RPMI8226 (cell line): Measurements from ENCODE around the gene LCMT1.
"Not testable (repeated sequence)": the region's sequence is repeated elsewhere in the genome, so short reads cannot be mapped to it uniquely, and the experiment has no call there.

Experiments used
- DNase-seq: peaks from one replicate; pipeline ENCODE4 v3.0.0-alpha.2; 2015

The LCMT1 gene

DNA sequence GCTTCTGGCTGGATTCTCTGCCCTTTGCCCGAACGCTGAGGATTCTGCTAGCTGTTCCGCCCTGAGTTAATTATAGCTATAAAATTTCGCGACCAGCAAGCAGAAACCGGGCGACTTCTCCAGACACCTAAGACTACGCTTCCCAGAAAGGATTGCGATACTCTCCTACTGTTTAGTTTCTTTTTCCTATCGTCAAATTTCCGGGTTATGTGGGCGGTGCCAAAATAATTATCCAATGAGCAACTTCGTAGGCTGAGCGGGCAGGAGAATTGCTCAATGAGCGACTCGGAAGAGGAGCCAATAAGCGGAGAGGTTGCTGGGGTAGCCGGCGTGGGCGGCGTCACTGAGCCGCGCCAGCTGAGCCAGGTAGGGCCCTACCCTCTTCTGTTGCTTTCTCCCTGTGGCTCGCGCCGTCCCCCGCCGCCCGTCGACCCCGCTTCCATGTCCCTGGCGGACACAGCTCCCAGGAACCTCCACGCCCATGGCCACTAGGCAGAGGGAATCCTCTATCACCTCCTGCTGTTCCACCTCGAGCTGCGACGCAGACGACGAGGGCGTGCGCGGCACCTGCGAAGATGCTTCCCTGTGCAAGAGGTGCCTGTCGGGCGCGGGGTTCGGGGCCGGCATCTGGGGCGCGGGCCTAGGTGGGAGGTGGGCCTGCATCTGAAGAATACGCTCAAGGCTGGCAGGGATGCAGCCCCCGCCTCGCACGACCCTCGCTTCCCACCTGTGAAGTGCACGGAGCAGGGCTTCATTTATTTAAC lies at the start of gene LCMT1:
TSS of gene LCMT1 (plus strand) at position 340 of the 764 bp plus-strand sequence. CDS start at position 482, 142 bp downstream.
- peak; percentile 99 for DNase-seq

DNA sequence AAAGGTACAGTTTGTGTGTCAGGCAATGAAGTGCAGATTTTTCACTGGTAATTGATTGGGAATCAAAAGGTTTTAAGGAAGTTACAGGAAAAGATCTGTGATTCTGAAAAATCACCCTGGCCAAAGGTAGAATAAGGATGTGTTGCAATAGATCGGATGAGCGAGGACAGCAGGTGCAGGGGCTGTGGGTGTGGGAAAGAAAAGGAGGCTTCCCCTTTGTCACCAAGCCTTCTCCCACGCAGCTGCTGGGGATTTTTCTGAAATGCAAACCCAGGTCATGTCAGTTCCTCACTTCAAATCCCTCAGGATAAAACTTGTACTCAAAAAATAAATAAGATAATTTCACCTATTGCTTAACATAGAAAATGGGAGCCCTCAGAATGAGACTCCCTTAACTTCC lies 48.4 kb upstream of the LCMT1 start:
- DNase-seq: no peak

DNA sequence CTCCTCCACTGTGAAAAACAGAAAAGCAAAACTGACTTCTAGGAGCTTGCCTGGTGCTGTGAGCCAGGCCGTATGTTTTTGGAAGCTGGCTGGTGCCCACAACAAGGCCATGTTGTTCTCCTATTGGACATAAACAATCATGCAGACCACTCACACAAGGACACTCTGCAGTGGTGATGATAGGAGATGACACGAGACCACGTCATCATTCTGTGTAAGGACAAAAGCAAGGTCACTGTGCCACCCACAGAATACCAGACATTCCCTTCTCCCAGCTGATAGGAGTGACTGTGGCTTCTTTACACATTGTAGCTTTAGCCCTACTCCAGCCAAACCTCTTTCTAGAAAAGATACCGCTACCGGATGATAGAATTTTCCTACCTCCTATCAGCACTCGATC lies 47.7 kb upstream of the LCMT1 start:
- no peak for DNase-seq

DNA sequence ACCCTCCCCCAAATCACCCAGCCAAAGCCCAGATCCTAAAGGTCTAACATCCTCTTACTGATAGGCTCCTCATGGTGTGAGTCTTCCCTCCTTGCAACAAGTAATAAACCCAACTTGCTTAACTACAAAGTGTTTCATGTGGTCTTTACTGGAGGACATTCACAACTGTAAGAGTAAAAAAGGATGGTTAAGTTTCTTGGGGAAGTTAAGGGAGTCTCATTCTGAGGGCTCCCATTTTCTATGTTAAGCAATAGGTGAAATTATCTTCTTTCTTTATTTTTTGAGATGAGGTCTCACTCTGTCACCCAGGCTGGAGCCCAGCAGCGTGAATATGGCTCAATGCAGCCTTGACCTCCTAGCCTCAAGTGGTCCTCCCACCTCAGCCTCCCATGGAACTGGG lies 47.3 kb upstream of the LCMT1 start:
- not testable (repeated sequence) for DNase-seq

DNA sequence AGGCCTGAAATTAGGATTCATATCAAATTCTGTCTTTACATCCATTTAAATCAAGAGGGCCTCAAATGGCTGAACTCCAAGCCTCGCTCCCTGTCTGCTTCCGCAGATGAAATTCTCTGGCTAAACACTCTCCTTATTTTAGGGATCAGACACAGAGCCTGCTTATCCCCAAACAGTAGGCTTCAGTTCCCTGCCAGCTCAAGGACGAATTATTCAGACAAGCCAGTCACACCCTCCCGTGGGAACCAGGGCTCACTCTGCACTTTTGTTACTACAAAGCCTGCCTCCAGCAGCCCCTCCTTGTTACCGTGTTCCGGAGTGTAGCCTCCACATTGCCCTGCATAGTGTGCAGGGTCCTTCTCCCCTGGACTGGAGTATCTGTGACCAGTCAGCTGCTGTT lies 46.6 kb upstream of the LCMT1 start:
- no peak for DNase-seq

DNA sequence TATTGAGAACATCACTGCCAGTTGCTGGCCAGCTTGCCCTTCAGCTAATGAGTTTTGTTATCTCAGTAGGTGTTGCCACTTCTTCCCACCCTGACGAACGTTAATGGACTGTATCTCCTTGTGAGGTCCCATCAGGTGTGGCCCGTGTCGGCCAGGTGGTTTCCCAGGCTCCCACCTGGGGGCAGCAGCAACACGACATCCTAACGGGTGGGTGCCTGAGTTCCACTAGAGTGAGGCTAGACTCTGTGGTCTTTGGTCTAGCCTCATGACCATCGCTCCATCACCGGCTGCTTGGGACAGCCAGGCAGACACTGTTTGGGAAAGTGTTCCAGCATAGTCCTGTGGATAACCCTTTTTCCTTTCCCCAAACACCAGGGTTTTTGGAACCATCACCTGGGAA lies 45.6 kb upstream of the LCMT1 start:
- peak; percentile 57 for DNase-seq

DNA sequence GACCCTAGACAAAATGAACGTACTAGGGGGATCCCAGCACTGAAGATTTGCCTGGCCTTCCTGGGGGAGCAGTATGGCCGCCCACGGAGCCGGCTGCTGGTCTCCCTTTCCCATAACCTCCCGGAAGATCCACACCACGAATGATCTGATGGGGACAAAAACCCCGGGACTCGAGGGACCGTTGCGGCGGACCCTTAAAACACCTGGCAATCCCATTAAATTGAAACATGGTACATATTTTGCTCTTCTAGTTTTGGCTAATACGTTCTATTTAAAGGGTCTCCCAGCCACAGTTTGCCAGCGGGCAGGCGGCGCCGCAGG lies 45.2 kb upstream of the LCMT1 start:
- DNase-seq: no peak

DNA sequence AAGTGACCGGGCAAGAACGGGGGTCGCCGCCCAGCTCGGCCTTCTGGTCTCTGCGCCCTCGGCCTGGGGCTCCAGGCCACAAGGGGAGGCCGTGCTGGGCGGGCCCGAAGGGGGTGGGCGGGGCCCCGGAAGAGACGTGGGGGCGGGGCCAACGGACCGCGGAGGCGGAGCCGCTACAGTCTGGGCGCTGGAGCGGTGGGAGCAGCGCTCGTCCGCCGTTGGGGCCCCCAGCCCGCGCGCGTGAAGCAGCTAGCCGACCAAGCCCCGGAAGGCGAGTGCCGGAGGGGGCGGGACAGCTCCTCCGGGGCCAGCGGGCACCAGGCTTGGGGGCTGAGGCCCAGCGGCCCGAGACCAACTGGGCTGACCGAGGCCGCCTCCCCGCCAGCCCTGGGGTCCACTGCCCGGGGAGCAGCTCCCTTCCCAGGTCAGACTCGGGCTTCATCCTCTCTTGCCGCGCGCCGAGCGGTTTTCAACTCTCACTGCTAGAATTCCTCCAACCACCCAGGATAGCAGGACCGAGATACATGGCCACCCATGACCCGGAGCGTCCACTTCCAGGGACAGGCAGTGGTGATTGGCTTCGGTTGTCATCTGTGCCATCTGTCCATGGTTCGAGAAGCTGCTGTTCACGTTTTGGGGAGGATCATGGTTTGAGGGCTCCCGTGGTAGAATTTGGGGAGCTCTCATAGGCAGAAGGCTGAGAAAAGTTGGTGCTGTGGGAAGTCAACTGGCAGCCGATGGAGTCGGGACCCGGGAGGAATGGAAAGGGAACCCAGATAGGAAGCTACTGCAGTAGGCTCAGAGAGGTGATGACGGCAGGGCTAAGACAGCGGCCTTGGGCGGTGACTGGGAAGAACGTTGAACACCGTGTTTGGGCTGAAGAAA lies 44.6 kb upstream of the LCMT1 start:
- peak; percentile 82 for DNase-seq

DNA sequence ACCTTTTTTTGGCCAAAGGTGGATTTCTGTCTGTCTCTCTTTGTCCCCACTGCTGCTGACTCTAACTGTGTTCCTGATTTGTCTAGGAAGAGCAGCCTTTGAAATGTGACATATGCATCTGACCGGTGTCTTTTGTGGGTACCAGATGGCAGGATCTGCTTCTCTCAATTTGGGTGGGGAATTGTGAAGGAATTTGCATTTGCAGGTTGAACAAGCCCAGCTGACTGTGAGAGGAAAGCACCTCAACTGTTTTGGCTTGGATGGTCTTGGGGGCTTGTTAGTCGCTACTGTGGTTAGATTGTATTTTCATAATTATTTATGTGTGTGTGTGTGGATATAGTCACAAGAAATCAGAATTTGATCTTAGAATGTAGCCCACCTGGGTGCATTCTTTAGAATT lies 37.7 kb upstream of the LCMT1 start:
- no peak for DNase-seq

DNA sequence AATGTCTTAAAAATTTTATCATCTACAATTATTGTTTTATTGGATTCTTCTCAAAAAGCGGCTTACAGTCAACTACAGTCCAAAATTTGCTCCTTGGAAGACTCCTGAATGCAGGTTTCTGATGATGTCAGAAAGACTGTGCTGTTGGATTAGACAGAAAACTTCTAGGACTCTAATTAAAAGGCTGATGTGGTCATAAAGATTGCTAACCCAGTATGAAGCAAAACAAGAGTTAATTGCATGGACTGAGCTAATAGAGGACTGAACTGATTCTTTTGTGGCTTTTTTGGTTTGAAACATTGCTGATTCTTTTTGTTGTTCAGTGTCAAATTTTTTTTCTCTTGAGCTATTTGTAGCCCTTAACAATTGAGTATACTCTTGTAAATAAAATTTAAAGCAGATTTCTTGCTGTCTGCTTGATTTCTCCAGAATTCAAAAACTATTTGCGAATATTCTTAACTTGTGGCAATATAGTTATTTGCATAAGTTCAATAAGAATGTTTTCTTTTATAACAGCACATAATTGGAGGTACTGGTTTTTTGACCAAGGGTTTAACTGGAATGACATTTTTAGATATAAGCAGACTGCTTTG lies 33.1 kb upstream of the LCMT1 start:
- no peak for DNase-seq

DNA sequence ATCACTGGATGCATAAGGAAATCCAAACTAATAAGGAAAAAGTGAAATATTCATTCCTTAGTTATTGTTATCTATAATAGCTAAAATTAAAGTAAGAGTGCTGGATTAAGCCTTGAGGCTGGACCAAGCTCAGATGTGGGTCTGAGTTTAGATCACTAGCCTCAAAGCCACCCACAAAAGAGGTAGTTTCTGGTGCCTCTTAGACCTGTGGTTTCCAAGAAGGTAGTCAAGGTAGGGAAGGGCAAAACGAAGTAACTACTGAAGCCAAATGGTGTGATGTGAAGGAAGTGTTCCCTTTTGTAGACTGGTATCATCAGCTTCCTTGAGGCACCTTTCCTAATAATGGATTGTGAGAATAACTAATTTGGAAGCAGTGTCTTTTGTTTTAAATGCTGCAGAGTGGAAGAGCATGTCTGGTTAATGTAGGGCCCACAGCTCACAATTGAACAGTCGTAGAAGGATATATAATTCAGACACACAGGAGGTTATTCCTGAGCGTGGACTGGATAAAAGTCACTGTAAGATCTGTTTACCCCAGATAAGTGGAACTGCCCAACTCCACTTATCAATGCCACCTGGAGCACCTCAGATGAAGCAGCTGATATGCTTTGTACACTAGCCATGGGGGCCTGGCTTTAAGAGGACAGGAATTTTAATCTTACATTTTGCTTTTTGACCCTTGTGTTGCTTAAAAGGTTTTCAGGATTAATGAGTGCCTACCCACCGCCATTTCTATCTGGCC lies 31.7 kb upstream of the LCMT1 start:
- DNase-seq: no peak

DNA sequence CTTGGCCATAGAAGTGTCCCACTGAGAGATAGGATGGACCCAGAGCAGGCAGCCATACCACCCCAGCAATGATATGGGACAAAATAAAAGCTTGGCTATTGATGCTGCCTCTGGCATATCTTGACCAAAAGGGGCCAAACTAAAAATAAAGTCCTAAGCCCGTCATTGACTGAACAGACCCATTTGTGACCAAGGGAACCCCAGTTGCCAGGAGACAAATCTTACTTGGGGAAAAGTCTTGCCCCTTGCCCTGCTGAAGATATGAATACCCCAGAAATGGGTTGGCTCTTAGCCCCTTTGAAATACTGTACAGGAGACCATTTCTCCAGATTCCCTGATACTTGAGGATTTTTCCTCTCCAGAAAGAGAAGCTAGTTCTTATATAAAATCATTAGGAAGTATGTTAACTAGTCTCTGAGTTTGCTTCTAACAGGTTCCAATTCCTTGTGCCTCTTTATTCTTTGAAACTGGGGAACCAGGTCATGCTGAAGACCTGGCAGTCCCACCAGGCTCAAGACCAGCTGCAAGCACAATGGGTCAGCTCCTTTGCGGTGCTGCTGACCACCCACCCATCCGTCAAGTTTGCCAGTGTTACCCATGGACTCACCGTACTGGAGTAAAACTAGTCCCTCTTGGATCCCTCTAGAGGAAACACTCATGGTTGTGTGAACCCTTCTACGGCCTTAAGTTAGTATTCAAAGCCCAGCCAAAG lies 31.0 kb upstream of the LCMT1 start:
- no peak for DNase-seq

DNA sequence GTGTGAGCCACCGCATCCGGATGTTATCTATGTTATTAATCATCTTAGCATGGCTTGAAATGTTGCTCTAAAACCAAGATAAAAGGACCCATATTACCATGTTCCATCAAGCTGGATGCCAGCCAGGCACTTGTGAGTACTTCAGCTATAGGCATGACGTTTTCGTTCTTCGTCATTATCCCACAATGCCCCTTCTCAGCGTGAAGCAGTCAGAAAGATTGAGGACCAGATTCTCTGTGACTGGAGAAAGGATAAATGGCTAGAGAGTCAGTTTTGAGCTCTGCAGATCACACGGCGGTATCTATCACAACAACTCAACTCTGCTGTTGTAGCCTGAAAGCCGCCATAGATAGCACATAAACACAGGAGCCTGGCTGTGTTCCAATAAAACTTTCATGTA lies 29.8 kb upstream of the LCMT1 start:
- no peak for DNase-seq

DNA sequence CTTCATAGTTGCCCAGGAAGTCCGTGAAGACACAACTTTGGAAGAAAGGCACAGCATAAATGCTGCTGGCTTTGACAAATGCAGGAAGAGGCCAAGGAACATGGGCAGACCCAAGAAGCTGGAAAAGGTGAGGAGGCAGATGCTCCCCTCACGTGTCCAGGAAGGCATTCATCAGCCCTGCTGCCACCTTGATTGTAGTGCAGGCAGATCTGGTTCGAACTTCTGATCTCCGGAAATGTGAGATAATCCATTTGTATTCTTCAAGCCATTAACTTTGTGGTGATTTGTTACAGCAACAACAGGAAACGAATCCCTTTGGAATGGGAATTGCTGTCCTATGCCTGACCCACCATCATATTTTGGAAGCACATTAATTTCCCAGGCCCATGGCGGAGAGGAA lies 28.5 kb upstream of the LCMT1 start:
- DNase-seq: no peak

DNA sequence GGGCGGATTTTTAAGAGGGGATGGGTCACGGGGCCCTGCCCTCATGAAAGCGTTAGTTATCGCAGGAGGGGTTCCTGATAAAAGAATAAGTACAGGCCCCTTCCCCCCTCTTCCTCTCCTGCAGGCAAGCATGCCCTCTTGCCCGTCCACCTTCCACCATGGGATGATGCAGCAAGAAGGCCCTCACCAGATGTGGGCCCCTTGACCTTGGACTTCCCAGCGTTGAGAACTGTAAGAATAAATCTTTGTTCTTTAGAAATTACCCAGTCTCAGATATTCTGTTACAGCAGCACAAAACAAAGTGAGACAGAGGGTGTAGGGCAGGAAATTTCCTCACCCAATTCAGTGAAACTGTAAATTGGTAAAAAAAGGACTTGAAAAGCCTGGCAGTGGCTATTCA lies 27.8 kb upstream of the LCMT1 start:
- no peak for DNase-seq

DNA sequence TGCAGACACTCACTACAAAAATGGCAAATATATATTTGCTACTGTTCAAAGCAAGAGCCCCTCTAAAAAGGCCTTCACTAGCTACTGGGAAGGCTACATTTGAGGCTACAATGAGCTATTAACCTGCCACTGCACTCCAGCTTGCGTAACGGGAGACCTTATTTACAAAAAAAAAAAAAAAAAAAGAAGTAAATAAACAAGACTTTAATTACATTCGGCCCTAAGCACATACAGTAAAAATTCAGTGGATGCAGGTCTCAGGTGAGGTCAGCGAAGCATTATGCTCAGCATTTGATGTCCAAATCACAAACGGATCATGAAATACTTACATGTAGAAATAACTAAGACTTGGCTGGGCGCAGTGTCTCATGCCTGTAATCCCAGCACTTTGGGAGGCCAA lies 26.7 kb upstream of the LCMT1 start:
- DNase-seq: no peak

DNA sequence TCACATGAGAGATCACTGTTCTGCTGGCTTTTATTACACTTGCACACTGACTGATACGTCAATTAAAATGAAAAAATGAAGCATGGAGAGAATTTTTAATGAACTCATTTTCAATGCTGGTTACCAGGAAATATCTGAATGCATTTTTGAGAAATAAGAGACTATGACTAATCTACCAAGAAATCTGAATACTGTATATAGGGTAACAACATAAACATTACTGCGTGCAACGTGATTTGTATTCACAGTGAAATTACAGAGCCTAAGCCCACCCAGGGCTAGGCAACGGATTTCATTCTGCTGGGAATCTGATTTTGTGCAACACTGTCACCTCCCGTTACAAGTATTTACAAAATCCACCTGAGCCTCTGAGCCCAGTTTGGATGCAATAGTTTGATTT lies 23.8 kb upstream of the LCMT1 start:
- no peak for DNase-seq

DNA sequence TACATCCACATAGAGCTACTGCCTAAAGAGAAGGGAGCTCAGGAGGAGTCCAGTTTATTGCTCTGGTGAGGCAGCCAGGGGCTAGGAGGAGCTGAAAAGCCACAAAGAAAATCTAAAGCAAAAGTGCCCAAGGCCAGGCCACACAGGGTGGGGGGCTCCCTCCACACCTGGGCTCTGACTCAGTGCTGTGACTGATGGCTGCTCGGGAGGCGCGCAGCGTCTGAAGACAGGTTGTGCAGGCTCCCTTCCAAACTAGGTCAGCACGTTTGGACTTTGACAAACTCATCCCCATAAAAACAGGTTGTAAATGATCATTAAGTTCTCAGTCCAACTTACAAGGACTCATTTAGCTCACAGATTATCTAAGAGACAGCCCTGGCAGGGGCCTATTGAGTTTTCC lies 22.2 kb upstream of the LCMT1 start:
- DNase-seq: no peak

DNA sequence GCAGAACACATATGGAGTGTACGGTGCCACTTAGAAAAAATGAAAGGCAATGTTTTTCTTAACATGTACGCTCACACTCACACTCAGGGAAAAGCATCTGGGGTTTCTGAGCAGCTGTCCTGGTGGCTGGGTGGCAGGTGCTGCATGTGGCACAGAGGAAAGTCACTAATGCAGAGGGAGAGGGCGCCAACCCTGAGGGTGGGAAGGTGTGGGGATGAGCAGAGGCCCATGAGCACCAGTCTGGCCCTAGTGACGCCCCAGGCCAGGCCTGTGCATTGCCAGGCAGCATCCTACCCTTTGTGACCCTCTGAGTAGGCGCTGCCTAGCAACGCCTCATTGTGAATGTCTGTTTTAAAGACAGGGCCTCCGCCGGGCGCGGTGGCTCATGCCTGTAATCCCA lies 19.1 kb upstream of the LCMT1 start:
- no peak for DNase-seq

DNA sequence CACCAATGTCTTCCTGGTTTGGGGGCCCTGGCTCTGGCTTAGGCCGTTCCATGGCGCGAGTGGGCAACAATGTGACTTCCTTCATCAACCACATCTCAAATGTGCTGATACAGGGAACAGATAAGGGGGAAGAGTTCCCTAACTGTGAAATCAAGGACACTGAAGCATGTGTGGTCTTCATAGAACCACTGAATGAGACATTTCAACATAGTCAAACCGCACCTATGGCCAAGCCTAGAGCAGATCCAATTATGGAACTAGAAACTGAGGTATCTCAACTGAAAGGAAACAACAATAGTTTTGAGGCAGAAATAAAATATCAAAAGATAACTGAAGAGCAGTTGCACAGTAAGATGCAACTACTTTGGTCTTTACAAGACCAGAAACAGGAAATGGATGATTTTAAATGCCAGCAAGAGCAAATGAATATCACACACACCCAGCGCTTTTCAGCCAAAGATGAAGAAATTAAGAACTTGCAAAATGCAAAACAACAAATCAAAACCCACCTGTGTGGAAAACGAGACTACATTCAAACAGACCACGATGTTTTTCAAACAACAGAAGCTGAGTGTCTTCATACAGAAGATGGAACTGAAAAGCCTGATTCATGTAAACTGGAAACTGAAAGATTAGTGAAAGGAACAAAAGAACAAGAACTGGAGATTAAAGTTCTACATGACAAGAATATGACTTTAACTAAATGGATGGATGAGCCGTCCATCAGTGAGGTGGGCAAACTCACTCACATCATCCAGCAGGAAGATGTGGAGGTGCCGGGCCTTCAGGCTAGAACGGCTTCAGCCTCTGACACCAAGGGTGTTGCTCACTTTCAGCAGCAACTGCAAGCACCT lies 18.1 kb upstream of the LCMT1 start:
- DNase-seq: no peak

DNA sequence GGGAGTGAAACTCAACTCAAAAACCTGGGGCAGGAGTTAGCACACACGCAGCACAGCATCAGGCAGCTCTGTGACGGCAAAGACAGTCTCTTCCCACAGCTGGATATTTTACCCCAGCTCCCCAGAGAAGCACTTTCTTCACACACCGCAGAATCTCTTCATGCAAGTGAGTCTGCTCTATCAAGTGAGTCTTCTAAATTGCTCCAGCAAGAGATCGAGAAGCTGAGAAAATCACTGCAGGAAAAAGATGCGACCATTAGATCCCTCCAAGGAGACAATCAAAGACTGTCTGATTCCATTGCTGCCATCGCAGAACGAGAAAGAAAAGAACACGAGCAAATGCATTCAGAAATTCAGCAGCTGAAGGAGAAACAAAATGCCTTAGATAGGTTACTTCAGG lies 16.9 kb upstream of the LCMT1 start:
- DNase-seq: no peak

DNA sequence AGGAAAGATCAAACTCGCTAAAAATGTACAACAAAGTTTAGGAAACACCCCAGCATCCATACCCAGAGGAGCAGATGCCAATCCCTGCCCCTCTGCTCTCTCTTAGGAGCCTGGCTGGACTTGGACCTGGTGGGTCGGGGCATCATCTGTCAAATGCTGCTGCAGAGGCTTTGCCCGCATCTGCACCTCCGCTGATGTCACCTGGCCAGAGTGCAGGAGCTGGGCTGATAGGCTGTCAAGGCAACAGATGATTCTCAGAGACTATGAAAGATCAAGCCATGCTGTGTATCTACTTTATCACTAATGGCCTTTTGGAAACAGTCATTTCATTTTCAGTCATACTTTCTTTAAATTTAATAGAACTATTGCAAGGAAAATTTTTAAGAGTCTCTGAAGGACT lies 15.9 kb upstream of the LCMT1 start:
- DNase-seq: no peak
